SHP77 (cell line): ENCODE measurements around the gene UMODL1.

ENCODE experiments used
- DNase-seq, 2 experiments: peaks; one replicate each; lab custom pipeline; 2025; lab: John Stamatoyannopoulos, UW

The UMODL1 gene

DNA sequence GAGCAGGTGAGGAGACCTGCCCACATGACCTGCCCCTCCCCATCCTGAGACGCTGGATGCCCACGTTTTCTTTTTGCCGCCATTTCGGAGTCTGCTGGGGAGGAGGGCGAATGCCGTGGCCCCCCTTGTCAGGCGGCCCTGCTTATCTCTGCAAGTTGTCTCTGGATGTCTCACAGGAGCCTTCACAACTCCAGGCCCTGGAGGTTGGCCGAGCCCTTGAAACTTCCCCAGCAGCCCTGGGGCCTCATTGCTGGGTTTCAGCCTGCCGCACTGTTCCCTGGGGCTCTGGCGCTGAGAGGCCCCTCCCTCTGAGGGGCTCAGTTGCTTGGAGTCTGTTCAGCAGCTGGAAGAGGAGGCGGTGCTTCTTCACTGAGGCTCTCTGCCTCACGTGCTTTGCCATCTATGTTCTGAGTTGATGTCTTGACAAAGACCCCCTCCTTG, 31.2 kb upstream of the UMODL1 start:
- peak in 1 of 2 experiments; percentile 23 for DNase-seq

DNA sequence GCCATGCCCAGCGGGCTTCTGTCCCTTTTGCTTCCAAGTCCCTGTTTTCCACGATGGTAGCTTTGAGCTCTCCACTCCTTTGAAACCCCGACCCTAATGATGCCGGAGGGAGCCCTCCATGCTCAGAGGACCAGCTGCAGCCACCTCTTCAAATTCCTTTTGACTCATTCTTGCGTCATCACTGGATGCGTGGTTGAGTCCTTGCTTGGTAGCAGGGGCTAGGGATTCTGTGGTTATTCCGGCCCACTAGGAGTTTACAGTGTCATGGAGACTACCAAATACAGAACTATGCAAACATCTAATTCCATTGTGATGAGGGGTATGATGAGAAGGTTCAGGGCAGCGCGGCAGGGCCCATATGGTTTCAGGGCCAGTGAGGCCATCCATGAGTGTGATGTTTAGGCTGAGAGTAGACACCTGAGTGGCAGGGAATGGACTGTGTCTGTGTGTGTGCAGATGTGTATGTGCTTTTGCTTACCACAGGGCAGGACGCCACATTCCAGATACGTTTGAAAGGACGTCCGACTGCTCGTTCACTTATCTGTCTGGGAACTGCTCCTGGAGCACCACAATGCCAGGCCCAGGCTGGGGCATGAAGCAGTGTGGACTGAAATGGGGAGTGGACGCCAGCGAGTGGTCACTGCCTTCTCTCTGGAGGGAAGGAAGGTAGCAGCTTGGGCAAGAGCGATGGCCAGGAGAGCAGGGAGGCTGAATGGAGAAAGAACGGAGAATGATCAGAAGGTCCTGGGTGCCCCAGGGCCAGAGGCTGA, 30.5 kb upstream of the UMODL1 start:
- DNase-seq = peak; percentile 20 to 62

DNA sequence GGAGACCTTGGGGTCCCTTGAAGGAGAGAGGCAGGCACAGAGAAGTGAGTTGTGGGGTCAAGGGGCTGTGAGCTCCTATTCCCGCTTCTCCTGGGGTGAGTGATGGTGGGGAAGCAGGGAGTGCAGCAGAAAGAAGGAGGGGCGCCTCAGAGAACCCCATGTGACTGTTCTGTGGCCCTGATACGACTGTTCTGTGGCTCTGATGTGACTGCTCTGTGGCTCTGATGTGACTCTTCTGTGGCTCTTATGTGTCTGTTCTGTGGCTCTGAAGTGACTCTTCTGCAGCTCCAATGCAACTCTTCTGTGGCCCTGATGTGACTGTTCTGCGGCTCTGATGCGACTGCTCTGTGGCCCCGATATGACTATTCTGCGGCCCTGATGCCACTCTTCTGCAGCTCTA, 29.9 kb upstream of the UMODL1 start:
- no peak for DNase-seq

DNA sequence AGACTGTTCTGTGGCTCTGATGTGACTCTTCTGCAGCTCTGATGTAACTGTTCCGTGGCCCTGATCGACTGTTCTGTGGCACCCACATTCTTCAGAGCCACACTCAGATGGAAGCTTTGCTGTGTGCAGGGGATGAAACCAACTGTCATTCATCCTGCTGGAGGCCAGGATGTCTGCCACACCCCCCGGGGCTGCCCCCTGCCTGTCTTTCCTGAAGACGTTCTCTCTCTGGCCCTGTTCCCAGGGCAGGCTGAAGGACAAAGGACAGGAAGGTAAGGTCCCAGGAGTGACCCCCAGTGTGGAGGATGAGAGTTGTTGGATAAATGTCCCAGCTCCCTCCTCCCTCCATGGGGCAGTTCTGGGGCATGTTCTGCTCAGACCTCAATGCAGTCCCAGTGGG, 29.4 kb upstream of the UMODL1 start:
- DNase-seq = no peak

DNA sequence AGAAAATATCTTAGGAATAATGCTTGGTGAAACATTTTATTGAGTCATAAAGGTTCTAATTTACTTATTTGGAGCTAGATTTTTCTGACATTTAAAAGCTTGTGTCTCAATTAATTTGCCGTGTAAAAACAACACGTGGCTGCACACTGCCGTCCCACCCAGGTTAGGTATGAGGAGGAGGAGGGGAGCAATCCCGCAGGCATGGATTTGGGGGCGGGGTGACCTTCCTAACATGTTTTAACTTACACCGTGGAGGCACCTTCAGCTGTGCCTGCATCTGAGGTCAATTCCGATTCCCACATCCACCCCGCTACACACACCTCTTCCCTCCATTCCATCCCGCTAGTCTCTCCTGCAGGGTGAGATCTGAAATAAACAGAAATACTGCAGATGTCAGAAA, 28.5 kb upstream of the UMODL1 start:
- no peak for DNase-seq

DNA sequence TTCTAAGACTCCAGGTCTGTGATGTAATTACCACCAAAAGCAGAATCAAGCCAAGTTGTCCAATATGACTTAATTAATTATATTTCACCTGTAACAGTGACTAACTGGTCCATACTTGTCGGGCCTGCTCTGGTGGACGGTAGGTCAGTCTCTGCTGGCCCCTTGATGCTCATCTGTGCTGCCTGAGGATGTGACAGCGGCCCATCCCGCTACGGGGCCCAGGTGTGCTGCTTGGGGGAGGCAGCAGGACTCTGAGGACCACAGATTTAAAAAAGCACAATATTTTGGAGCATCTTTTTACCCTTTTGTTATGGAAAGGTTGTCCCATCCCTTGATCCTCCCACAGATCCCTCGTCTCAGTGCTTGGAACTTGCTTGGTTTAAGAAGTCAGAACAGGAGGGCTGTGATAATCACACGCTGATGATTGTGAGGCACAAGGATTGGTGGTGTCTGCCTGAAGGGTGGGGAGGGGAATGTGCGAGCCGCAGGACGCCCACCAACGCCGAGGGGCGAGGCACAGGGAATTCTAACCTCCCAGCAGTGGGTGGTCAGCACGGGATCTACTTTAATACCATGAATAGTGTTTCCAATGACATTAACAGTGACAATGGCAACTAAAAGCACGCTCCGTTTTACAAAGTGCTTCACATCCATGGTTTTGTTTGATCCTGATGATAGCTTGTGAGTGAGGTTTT, 27.8 kb upstream of the UMODL1 start:
- no peak for DNase-seq

DNA sequence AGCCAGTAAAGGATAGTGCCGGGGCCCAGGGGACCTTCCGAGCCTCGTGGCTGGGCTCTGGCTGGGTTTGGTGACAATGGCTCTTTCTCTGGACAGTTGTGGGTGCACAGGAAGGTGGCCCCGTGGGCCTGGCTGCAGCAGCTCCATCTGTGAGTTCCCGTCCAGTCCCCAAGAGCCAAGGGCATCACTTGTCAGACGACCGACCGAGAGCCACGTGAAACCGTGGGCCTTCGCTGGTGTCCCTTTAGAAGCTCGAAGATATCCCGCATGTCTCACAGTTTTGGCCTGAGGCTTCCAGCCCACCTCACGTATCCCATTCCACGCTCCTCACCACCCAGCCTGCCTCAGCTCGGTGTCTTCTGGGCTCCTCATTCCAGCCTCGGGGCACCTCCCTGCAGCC, 27.2 kb upstream of the UMODL1 start:
- no peak for DNase-seq

DNA sequence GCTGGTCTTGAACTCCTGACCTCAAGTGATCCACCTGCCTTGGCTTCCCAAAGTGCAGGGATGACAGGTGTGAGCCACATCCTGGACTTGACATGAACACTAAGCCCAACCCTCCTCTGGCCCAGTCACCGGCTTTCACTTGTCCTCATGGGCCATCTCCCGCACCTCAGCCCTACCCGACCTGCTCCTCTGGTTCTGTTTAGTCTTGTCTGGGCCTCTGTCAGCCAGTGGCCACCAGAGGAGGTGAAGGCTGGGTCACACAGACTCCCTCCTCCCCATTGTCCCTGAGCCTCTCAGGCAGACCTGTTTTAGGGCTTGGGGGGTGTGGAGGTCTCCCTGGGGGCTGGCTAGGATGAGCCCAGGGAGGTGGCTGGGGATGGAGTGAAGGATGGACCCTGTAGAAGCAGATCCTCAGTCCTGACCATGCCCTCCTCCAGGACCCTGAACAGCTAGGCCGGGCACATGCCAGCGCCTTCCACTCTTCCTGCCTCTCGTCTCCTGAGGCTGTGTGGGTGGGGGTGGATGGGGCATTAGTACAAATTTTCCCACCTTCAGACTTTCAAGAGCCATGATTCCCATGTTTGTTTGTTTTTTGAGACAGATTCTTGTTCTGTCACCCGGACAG, 26.1 kb upstream of the UMODL1 start:
- no peak for DNase-seq

DNA sequence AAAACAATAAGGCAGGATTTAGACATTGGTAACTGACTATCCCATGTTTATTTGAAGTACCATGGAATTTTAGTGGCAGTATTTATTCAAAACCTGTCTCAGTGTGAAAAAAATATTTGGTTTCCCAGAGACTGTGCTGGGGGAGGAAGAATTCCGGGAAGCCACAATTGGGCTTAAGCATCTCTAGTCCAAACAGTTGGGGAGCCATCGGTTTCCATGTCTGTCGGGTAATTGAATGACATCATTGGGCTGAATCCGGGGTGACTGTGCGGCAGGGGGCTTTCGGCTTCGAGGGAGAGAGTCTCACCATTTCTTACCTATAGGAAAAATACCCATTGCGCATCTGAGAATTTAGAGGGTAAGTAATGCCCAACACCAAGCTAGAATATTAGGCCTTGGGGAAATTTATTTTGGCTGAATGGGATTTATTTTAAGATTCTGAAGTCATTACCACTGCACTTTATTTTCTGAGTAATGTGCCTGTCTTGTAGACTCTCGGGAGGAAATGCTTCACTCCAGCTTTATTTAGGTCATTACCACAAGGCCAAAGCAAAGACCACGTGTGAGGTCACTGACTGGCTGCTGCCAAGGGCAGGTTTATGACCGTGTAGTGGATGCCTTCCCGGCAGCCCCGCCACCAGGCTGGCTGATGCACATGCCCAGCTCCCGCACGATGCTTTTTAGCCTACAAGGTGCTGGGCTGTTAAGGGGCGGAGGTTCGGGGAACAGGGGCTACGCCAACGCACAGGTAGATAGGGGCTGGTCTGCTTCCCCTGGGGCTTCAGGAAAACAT, 23.1 kb upstream of the UMODL1 start:
- DNase-seq = peak; percentile 60 to 64

DNA sequence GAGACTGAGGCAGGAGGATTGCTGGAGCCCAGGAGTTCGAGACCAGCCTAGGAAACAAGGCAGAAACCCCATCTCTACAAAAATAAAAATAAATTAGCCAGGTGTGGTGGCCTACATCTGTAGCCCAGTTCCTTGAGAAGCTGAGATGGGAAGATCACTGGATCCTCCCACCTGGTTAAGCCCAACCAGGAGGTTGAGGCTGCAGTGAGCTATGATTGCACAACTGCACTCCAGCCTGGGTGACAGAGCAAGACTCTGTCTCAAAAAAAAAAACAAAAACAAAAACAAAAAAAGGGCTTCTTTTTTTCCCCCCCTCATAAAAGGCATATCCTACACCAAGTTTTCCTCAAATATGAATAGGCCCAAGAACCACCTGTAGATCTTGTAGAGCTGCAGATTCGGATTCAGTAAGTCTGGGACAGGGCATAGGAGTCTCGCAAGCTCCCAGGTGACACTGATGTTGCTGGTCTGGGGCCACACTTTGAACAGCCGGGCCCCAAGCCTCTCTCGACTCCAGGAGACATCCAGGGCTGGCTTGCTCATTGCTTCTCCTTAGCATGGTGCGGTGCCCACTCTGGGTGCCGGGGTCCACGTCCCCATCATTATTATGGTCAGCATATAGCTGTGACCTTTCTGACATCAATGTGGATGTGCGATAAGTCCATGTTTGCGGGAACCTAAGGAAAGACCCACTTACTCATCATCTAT, 22.1 kb upstream of the UMODL1 start:
- DNase-seq = no peak

DNA sequence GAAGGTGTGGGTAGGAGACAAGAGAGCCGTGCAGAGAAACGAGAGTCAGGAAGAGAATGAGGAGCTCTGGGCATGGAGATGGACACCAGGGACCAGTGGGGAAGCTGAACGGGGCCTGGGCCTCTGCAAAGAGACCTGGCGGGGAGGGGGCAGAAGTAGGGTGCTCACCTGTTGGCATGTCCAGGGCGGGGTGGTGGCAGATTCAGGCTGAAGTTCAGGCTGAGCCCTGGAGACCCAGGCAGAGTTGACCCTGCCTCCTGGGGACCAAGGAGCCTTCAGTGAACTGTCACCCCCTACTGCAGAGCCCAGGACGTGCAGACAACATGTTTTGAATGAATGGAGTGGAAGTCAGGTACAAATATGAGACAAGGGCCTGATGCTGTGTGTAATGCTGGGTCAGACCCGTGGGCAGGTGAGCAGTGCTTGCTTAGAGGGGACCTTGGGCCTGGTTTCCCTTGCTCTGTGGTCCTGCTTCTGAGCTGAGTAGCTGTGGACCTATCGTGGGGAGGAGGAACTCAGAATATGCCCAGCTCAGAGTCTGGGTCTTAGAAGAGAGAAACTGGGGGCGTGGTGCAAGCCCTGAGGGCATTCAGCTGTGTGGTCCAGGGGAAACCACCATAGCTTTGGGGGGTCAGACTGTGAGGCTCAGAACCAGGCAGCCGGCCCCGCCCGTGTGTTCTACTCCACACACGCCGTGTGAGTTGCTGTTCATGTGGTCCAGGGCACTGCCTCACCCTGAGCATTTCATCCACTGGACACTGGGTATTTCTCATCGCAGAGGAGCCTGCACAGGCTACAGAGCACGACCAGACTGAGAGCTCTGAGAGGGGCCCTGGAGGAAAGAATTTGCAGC, 21.3 kb upstream of the UMODL1 start:
- no peak for DNase-seq

DNA sequence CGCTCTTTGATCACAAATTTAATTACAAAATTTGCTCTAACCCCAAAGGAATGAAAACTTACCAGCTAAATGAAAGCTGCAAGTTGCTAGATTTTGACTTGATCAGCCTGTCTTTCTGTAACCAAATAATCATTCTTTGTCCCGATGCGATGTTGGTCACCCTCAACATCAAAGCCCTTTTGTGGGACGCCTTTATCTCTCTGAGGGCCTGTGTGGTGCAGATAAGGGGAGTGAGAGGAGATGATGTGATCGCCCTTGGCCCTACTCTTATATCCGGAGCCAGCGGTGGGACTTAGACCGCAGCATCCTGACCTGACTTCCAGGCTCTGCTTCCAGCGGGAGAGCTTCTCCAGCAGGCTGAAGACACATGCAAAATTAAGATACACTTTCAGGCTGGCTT, 19.3 kb upstream of the UMODL1 start:
- DNase-seq = no peak

DNA sequence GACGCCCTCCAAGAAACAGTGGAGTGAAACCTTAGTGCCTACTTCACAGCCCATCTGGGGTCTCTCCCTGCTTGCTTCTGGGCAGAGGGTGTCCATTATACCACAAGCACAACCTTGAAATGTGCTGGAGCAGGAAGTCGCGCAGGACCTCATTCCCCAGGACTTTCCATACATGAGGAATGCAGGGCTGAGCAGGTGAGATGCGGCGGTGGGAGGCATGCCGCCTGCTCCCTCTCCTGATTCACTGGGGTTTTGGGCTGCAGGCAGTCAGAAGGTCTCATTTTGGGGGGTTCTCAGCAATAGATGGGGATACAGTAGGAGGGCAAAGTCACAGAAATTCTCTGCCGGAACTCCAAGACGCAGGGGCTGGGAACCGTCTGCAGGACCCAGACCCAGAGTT, 15.7 kb upstream of the UMODL1 start:
- DNase-seq = no peak

DNA sequence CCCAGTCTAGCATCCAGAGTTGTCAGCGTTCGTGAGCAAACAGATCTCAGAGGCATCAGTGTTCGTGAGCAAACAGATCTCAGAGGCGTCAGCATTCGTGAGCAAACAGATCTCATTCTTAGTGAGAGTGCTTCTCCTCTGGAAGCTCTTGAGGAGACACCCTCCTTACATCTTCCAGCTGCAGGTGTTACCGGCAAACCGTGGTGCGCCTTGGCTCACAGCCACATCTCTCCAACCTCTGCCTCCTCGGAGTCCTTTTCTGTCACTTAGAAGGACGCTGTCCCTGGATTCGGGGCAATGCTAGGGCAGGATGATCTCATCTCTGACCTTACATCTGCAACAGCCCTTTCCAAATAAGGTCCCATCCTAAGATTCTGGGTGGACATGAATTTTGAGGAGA, 14.6 kb upstream of the UMODL1 start:
- DNase-seq = peak in 1 of 2 experiments; percentile 17

DNA sequence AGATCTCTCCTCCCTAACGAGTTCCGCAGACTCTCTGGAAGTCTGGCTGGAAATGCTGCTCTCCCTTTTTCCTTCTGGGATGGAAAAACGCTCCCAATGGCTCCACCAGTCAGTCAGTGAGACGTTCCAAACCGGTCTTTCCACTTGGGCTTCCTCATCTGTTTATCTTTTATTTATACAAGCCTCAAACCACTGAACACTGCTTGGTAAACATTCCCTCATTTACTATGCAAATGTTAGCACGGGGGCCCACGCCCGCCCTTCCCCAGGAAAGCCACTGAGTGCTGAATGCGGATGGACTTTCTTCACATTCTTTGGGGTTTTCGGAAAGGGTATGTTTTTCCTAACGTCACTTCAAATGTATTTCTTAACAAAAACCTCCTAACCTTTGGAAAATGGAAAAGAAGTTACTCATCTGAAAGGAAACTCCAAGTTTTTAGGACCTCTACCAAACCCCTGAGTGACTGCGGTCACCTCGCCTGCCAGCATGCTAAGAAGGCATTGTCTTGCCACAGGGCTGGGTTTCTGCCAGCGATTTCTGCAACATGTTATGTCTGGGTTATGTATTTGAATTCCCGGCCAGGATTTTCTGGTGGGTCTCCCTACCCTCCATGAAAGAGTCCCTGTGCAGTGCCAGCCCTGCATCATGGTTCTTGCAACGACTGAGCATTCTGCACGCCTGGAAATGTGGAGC, 14.0 kb upstream of the UMODL1 start:
- no peak for DNase-seq

DNA sequence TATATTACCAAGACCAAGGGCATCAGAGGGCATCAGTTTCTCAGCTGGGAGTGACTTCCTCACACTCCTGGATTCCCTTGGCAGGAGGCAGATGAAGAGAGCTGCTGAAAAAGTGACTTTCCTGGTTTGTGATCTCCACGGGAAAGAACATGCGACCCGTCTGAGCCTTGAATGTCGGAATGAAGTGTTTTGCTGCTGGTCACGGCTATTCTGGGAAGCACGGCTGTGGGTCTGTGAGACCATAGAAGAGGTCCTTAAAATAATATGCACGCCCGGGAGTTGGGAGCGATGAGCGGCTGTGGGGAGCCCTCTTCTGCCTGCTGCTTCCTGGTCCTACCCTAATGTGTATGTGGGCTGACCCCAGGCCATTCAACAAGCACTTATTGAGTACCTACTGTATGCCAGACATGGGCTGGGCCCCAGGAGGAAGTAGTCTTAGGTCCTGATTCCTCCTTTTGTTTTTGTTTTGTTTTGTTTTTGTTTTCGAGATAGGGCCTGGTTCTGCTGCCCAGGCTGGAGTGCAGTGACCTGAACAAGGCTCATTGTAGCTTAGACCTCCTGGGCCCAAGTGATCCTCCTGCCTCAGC, 13.2 kb upstream of the UMODL1 start:
- no peak for DNase-seq

DNA sequence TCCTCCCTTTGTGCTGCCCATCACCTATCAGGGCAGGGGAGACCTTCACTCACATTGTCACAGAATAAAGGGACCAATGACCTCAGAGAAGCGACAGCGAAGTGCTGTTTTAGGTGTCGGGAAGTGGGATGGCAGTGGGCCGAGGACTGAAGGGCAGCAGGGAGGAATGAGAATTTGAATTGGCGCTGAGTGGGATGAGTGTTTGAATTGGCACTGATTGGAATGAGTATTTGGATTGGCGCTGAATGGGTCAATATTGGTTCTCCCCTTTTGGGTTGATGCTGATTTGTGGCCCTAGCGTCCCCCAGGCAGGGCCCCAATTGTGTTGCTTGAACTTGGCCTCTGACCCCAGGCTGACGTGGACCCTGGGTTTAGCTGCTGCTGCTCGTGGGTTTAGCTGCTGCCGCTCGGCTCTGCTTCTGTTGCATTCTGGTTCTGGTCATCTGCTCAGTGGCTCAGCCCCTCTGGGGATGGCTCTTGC, 12.4 kb upstream of the UMODL1 start:
- peak in 1 of 2 experiments; percentile 15 for DNase-seq

DNA sequence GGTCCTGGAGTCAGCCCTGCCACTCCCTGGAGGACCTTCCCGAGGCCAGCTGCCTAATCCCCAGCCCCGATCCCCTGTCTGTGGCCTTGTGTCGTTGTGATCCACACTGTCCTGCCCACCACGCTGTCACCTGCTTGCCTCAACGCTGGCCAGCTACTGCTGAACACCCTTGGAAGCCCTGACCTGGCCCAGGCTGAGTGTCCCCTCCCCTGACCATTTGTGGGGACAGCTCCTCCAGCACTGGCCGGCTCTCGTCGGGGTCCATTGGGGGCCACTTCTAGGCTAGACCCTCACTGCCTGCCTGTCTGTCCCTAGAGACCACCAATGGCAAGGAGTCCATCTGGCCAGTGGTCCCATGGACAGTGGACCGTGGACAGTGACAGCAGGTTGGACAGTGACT, 12.0 kb upstream of the UMODL1 start:
- no peak for DNase-seq

DNA sequence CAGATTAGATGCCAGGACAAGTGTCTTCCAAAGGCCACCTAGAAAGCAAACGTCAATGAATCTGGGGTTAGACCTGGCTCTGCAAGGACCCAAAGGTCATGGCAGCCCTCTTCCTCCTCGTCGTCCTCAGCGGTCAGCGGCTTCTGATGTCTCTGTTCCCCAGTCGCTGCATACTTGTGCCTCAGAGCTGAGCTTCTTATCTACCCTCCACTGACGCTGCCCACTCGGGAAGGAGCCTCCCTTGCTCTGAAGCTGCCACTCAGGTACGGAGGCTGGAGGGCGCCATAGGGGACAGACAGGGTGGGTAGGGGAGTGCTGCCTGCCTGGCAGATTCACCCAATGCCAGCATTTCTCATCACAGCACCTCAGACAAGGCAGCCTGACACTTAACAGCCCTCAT, 11.4 kb upstream of the UMODL1 start:
- no peak for DNase-seq

DNA sequence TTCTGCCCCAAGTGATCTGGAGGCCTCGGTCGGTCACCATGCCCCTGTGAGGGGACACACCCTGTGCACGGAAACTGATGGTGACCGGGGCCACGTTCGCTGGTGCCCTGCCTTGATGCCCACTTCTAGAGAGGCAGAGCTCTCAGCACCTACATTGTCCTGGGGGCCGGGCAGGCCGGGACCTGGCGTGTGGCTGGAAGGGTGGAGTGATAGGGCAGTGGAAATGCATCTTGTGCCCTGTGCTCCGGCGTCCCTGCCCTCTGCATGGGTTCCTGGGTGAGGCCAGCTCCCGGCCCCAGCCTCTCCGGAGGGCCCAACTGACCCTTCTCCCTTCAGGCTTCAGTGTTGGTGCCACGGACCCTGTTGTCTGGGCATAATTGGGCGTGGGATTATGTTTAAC, 11.0 kb upstream of the UMODL1 start:
- DNase-seq = no peak
